GM19035 (cell line): ENCODE data around the gene RBM17.
"Not testable (repeated sequence)": the region's sequence is repeated elsewhere in the genome, so short reads cannot be mapped to it uniquely, and the experiment has no call there.

Source experiments
- ATAC-seq: cut with Tn5 transposase; IDR thresholded peaks from one replicate; pipeline ENCODE4 v1.9.1; 2021; ENCODE audit not compliant: unreplicated experiment

RBM17 gene

GRCh38 chr10:6108631-6109443 lies 20.0 kb downstream of the RBM17 start:
- ATAC-seq, result no peak

GRCh38 chr10:6109444-6109775 lies 20.6 kb downstream of the RBM17 start:
- no peak for ATAC-seq

GRCh38 chr10:6110136-6110535 lies 21.3 kb downstream of the RBM17 start:
- ATAC-seq, result no peak

GRCh38 chr10:6112893-6113292 lies 24.1 kb downstream of the RBM17 start:
- no peak for ATAC-seq

- ATAC-seq, result no peak
Measured at GRCh38 chr10:6114299-6114698, 25.5 kb downstream of the RBM17 start.

- ATAC-seq, result no peak
Measured at GRCh38 chr10:6114805-6115341, 26.0 kb downstream of the RBM17 start.

- ATAC-seq, result no peak
Measured at GRCh38 chr10:6115411-6115810, 26.6 kb downstream of the RBM17 start.

GRCh38 chr10:6115824-6116350 lies 27.1 kb downstream of the RBM17 start:
- no peak for ATAC-seq

GRCh38 chr10:6116806-6117205 lies 28.0 kb downstream of the RBM17 start:
- no peak for ATAC-seq

- no peak for ATAC-seq
Measured at GRCh38 chr10:6117711-6118110, 28.9 kb downstream of the RBM17 start.

GRCh38 chr10:6119423-6119822 lies 30.6 kb downstream of the RBM17 start:
- ATAC-seq, result no peak

- ATAC-seq, result no peak
Measured at GRCh38 chr10:6119962-6120361, 31.1 kb downstream of the RBM17 start.

- no peak for ATAC-seq
Measured at GRCh38 chr10:6120691-6121090, 31.9 kb downstream of the RBM17 start.

- ATAC-seq, result no peak
Measured at GRCh38 chr10:6121146-6121545, 32.3 kb downstream of the RBM17 start.

GRCh38 chr10:6123532-6123931 lies 34.7 kb downstream of the RBM17 start:
- ATAC-seq, result no peak

GRCh38 chr10:6124666-6125065 lies 35.8 kb downstream of the RBM17 start:
- no peak for ATAC-seq

- ATAC-seq, result not testable (repeated sequence)
Measured at GRCh38 chr10:6127461-6127860, 38.6 kb downstream of the RBM17 start.

GRCh38 chr10:6128087-6128486 lies 39.3 kb downstream of the RBM17 start:
- ATAC-seq, result no peak

GRCh38 chr10:6128591-6129251 lies 39.9 kb downstream of the RBM17 start:
- no peak for ATAC-seq

GRCh38 chr10:6130848-6131470 lies 42.1 kb downstream of the RBM17 start:
- no peak for ATAC-seq

GRCh38 chr10:6133331-6134098 lies 44.7 kb downstream of the RBM17 start:
- ATAC-seq, result no peak
